C4-2B (cell line): ENCODE data around the gene GPR146.

Source experiments
- CTCF ChIP-seq: fragments of 450-650 bp; conservative IDR thresholded peaks from 2 replicates; pipeline ENCODE4 v1.5.1; 2017; ENCODE audit warnings: mild to moderate bottlenecking
- ZFX ChIP-seq: fragments of 450-650 bp; IDR thresholded peaks from 2 replicates; pipeline ENCODE4 v1.6.1; 2017

- TF ChIP-seq CTCF (no peak), ZFX (no peak)
These were observed 10.7 kb upstream of the GPR146 start for GRCh38 chr7:1033546-1034145.
